HG02852 (cell line): ENCODE data around the gene KNOP1.
"Not testable (repeated sequence)": the region's sequence is repeated elsewhere in the genome, so short reads cannot be mapped to it uniquely, and the experiment has no call there.

ENCODE experiments used
- ATAC-seq: cut with Tn5 transposase; IDR thresholded peaks from one replicate; pipeline ENCODE4 v1.9.1; 2021; ENCODE audit warnings: mild to moderate bottlenecking, moderate library complexity; ENCODE audit not compliant: unreplicated experiment

Gene KNOP1

GRCh38 chr16:19743816-19744159, 25.8 kb upstream of the KNOP1 start:
- ATAC-seq, result no peak

DNA sequence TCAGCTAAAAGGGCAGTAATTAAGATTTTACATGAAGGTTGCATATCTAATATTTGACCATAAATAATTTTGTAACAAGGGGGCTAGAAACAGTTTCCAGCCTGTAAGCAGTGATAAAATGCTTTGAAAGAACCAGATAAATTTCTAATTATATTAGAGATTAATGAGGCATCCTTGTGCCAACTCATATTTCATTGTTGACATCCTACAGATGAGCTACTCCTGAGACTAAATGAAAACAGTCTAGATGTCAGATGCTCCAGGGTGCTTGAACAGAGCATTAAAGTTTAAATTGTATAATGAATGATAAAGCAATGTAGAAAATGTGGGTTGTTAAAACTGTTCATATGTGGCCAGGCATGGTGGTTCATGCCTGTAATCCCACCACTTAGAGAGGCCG, 23.3 kb upstream of the KNOP1 start:
- ATAC-seq, result no peak

GRCh38 chr16:19737306-19738038, 19.4 kb upstream of the KNOP1 start:
- no peak for ATAC-seq

DNA sequence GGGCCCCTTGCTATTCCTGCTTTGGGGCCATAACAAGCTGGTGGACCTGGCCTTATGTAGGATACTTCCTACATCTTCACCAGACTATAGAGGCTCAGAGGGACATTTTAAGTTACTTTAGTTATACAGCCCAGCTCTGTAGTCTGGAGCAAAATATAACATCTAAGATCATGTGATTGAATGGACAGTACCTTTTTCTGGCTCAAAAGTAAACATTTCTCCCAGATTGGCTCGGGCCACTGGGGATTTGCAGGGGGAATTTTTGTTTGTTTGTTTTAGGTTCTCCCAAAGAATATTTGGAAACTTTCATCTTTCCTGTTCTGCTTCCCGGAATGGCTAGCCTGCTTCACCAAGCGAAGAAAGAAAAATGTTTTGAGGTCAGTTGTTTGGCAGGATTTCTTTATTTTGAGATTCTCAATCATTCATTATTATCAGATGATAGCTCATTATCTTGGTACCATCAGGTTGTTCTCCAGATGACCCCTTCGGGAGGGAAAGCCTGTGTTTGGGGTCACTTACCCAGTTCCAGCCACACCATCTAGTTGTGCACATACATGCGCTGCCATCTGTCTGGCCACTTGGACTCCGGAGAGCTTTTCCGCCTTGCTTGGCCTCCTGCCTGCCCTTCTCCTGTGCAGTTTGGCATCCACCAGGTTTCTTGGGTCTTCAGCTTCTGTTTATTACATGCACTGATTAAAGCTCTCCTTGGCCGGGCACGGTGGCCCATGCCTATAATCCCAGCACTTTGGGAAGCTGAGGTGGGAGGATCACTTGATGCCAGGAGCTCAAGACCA, 17.2 kb upstream of the KNOP1 start:
- ATAC-seq, result no peak

DNA sequence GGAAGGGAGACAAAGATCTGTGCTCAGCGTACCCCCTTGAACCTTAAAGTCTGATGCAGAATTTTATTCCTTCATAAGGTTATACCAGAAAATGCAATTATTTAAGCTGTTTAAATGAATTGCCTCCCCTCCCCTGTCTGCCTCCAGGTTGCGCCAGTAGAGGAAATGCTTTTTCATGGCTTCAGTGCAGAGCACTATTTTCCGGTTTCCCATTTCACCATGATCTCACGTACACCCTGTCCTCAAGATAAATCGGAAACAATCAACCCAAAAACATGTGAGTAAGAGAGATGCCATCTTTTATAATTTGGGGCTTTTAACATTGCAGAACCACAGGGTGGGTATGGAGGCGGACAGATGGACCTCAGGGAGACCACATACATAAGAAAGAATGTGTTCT, 15.5 kb upstream of the KNOP1 start:
- no peak for ATAC-seq

GRCh38 chr16:19728636-19728965, 10.6 kb upstream of the KNOP1 start:
- no peak for ATAC-seq

GRCh38 chr16:19722981-19723380, 5.0 kb upstream of the KNOP1 start:
- ATAC-seq, result no peak

DNA sequence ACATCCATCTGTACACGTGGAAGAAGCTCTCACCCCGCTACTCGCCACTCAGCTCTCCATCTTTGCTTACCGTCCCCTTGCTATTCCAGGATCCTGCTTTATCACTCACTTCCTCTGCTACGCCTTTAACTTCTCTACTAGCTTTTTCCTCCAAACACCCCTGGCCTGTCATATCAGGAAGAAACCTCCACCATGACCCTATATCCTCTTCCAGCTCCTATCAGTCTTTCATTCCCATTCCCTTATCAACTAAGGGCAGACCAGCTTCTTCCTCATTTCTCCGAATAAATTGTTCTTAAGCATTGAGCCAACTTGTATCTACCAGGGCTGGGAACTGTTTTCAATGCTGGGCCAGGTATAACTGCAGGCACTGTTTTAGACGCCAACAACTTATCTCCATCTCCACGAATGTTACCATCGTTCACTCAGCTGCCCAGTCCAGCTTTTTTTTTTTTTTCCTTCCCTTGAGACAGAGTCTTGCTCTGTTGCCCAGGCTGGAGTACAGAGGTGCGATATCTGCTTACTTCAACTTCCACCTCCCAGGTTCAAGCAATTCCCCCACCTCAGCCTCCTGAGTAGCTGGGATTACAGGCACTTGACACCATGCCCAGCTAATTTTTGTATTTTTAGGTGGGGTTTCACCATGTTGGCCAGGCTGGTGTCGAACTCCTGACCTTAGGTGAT, 4.4 kb upstream of the KNOP1 start:
- ATAC-seq, result no peak

GRCh38 chr16:19718624-19718965, 568 bp upstream of the KNOP1 start:
- ATAC-seq, result no peak

DNA sequence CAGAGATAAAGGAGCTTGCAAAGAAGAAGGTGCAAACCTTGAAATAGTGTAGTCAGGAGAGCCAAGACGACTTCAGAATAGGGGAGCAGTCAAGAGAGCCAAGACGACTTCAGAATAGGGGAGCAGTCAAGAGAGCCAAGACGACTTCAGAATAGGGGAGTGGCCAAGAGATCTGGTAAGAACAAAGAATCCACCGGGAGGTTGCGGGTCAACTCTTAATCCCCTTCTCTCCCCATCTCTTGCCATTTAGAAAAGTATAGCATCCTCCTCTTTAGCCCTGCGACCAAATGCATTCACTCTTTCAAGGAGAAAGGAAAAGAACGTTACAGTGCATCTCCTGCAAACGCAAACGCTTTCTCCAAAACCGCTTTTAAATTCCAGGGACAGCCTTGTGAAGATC, 713 bp downstream of the KNOP1 start:
- no peak for ATAC-seq

- ATAC-seq, result not testable (repeated sequence)
Measured at GRCh38 chr16:19716728-19717127, 1.3 kb downstream of the KNOP1 start.

DNA sequence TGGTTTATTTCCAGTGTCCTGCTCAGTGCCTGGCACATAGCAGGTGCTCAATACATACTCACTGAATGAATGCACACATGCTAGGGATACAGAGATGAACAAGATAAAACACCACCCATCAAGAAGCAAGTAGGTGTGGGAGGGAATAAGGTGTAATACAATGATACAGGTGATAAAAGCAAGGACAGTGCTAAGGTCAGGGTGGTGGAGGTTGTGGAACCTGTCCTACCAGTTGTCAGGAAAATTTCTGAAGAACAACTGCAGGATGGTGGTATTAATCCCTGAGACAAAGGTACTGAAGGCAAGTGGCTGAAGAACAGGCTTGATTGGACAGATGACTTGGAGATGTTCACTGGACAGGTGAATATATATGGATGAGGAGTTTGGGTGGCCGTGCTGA, 1.8 kb downstream of the KNOP1 start:
- ATAC-seq, result no peak

- no peak for ATAC-seq
Measured at GRCh38 chr16:19715566-19715965, 2.5 kb downstream of the KNOP1 start.

- no peak for ATAC-seq
Measured at GRCh38 chr16:19713697-19714096, 4.3 kb downstream of the KNOP1 start.

DNA sequence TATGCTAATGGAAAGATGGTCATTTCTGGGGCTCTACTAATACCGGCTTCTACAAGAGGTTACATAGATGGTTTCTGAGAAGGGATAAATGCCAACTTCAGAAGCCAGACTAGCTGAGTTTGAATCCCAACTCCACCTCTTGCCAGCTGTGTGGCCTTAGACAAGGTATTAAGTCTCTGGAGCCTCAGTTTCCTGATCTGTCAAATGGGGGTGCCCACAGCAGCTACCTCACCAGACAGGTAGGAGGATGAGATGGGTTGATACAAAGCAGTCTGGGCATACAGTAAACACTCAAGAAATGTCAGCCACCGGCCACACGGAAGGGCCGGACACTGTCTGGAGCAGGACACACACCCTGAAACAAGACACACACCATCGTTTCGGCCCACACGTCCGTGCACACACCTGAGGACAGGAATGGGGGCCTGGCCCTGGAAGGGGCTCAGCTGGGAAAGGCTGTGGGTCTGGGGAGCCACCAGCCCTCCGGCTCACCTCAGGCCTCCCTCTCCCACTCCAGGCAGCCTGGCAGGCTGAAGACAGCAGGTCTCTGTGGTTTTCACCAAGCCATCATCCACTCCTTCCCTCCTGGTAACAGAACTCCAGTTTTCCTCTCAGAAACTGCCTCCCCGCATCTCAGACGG, 5.5 kb downstream of the KNOP1 start:
- ATAC-seq, result no peak

DNA sequence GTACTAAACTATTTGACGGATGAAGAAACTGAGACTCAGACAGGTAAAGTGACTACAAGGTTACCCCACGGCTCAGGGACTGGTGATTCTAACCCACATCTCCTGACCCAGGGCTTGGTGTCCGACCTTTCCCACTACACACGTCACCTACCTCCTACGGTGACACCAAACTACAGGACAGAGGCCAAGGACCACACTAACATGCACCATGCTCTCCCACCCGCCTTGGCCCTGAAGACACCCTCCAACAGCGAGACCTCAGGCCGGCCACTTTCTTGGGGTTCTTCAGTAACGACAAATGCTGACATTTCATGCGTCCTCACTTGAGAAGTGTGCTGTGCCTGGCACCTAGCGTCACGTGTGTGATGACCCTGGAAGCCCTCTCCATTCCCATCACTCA, 6.4 kb downstream of the KNOP1 start:
- ATAC-seq, result no peak

GRCh38 chr16:19710991-19711545, 7.0 kb downstream of the KNOP1 start:
- ATAC-seq, result no peak

- ATAC-seq, result no peak
Measured at GRCh38 chr16:19710191-19710908, 7.7 kb downstream of the KNOP1 start.

DNA sequence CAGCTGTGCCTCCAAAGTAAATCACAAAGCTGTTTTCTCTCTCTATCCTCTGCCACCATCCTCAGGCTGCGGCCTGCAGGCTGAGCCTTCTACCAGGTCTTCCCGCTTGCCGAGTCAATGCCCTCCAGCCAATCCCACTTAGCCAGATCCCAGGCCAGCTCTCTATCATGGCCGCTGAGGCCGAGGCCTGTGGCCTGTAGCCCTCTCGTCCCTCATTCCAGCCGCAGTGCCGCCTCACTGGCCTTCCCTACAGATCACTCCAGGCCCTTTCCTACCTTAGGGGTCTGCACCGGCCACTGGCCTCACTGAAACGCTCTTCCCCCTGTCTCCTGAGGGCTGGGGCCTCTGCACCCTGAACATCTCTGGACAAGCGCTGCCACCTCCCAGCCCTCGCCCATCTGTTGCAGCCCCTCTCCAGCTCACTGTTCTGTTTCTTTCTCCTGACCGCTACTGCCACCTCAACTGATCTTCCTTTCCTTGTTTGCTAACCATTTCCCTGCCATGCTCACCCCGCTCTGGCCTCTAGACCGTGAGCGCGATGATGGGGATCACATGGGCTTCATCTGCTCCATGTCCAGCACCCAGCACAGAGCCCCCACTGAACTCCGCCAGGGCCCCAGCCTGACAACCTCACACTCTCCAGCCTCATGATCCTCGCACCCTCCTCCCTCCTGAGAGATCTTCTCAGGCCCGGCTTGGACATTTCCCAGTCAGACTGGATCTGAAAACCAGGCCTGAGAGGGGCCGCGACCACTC, 8.5 kb downstream of the KNOP1 start:
- ATAC-seq, result no peak
